SK-N-SH treated with all-trans-retinoic acid at 6 μM for 48 hours (cell line): Measurements from ENCODE around the gene ARHGAP28.

Source experiments
- ARNTL ChIP-seq: fragments of 450-650 bp; formaldehyde crosslinking; IDR thresholded peaks from 2 replicates; pipeline ENCODE4 v1.5.0; 2020; ENCODE audit warnings: low read depth, mild to moderate bottlenecking, moderate library complexity, borderline replicate concordance
- CSDC2 ChIP-seq: fragments of 250-450 bp; sonication (Bioruptor Pico); IDR thresholded peaks from 2 replicates; pipeline ENCODE4 v1.5.0; 2020; ENCODE audit warnings: mild to moderate bottlenecking, moderate library complexity
- PPARA ChIP-seq: fragments of 250-450 bp; sonication (Bioruptor Pico); IDR thresholded peaks from 2 replicates; pipeline ENCODE4 v1.5.0; 2020; ENCODE audit warnings: mild to moderate bottlenecking, borderline replicate concordance
- RARB ChIP-seq: fragments of 250-450 bp; sonication (Bioruptor Pico); IDR thresholded peaks from 2 replicates; pipeline ENCODE4 v1.8.0; 2021; ENCODE audit warnings: mild to moderate bottlenecking, moderate library complexity
- SNAI2 ChIP-seq: fragments of 250-450 bp; sonication (Bioruptor Pico); IDR thresholded peaks from 2 replicates; pipeline ENCODE4 v1.5.0; 2020; ENCODE audit warnings: mild to moderate bottlenecking, moderate library complexity
- TOX ChIP-seq: fragments of 250-450 bp; sonication (Bioruptor Pico); IDR thresholded peaks from 2 replicates; pipeline ENCODE4 v1.8.0; 2021; ENCODE audit warnings: mild to moderate bottlenecking, moderate library complexity, borderline replicate concordance
- ZFP3 ChIP-seq: fragments of 250-450 bp; sonication (Bioruptor Pico); IDR thresholded peaks from 2 replicates; pipeline ENCODE4 v1.5.0; 2020; ENCODE audit warnings: mild to moderate bottlenecking, moderate library complexity
- ZFP30 ChIP-seq: fragments of 450-650 bp; formaldehyde crosslinking; IDR thresholded peaks from 2 replicates; pipeline ENCODE4 v1.5.0; 2022; ENCODE audit warnings: mild to moderate bottlenecking, moderate library complexity
- ZNF565 ChIP-seq: fragments of 450-650 bp; formaldehyde crosslinking; conservative IDR thresholded peaks from 2 replicates; pipeline ENCODE4 v1.5.0; 2020; ENCODE audit warnings: low read depth, mild to moderate bottlenecking, moderate library complexity
- ZNF8 ChIP-seq: fragments of 450-650 bp; formaldehyde crosslinking; IDR thresholded peaks from 2 replicates; pipeline ENCODE4 v1.5.0; 2020; ENCODE audit warnings: mild to moderate bottlenecking, moderate library complexity
- TF ChIP-seq, protein P1 (sequence below): fragments of 250-450 bp; sonication (Bioruptor Pico); IDR thresholded peaks from 2 replicates; pipeline ENCODE4 v1.8.0; 2021; ENCODE audit warnings: low read depth, mild to moderate bottlenecking, moderate library complexity, borderline replicate concordance
- TF ChIP-seq, protein P2 (sequence below): fragments of 250-450 bp; sonication (Bioruptor Pico); IDR thresholded peaks from 2 replicates; pipeline ENCODE4 v1.5.1; 2020; ENCODE audit warnings: low read depth, mild to moderate bottlenecking, moderate library complexity
- TF ChIP-seq, protein P3 (sequence below): fragments of 250-450 bp; sonication (Bioruptor Pico); IDR thresholded peaks from 2 replicates; pipeline ENCODE4 v1.8.0; 2020; ENCODE audit warnings: mild to moderate bottlenecking, moderate library complexity, borderline replicate concordance

DNA sequence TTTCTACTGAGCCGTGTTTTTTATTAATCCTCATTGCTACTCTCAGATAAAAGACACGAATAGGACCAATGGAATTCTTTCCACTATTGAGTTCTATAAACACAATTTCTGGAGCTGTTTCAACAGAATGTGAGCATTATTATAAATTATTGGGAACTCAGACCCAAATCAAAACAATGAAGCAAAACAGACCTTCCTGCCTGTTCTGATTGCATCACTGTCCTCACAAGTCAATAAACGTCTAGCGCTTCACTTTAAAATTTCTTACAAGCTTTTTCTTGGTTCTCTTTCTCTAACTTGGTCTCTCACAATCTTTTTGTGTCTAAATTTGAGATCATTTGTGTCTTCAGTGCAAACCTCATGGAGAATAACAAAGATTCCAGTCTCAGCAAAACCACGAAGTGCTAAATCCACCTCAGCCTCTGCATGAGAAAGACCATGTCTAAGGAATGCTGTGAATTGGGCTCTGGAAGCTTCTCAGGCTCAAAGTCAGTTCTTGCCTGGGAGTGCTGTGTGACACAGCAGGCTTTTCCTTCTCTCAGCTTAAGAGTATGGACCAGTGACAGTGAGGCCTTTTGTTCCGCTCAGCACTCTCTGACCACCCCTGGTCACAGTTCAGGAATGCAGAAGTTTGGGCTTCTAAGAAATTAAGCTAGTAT is 22.8 kb downstream of the ARHGAP28 start:
- TF ChIP-seq ZNF8 (CRISPR knock-in tag) (no peak), CSDC2 (no peak), ZFP30 (CRISPR knock-in tag) (no peak), TOX (CRISPR knock-in tag) (no peak), SNAI2 (CRISPR knock-in tag) (no peak), RARB (CRISPR knock-in tag) (no peak), ARNTL (no peak), ZFP3 (no peak), ZNF565 (CRISPR knock-in tag) (no peak), PPARA (CRISPR knock-in tag) (no peak)
- TF ChIP-seq, protein P1, sequence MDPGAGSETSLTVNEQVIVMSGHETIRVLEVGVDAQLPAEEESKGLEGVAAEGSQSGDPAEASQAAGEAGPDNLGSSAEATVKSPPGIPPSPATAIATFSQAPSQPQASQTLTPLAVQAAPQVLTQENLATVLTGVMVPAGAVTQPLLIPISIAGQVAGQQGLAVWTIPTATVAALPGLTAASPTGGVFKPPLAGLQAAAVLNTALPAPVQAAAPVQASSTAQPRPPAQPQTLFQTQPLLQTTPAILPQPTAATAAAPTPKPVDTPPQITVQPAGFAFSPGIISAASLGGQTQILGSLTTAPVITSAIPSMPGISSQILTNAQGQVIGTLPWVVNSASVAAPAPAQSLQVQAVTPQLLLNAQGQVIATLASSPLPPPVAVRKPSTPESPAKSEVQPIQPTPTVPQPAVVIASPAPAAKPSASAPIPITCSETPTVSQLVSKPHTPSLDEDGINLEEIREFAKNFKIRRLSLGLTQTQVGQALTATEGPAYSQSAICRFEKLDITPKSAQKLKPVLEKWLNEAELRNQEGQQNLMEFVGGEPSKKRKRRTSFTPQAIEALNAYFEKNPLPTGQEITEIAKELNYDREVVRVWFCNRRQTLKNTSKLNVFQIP (CRISPR knock-in tag): no peak; the same call in 1 of the 2 replicates
- TF ChIP-seq, protein P2, sequence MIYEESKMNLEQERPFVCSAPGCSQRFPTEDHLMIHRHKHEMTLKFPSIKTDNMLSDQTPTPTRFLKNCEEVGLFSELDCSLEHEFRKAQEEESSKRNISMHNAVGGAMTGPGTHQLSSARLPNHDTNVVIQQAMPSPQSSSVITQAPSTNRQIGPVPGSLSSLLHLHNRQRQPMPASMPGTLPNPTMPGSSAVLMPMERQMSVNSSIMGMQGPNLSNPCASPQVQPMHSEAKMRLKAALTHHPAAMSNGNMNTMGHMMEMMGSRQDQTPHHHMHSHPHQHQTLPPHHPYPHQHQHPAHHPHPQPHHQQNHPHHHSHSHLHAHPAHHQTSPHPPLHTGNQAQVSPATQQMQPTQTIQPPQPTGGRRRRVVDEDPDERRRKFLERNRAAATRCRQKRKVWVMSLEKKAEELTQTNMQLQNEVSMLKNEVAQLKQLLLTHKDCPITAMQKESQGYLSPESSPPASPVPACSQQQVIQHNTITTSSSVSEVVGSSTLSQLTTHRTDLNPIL: no peak
- TF ChIP-seq, protein P3, sequence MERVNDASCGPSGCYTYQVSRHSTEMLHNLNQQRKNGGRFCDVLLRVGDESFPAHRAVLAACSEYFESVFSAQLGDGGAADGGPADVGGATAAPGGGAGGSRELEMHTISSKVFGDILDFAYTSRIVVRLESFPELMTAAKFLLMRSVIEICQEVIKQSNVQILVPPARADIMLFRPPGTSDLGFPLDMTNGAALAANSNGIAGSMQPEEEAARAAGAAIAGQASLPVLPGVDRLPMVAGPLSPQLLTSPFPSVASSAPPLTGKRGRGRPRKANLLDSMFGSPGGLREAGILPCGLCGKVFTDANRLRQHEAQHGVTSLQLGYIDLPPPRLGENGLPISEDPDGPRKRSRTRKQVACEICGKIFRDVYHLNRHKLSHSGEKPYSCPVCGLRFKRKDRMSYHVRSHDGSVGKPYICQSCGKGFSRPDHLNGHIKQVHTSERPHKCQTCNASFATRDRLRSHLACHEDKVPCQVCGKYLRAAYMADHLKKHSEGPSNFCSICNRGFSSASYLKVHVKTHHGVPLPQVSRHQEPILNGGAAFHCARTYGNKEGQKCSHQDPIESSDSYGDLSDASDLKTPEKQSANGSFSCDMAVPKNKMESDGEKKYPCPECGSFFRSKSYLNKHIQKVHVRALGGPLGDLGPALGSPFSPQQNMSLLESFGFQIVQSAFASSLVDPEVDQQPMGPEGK (CRISPR knock-in tag): no peak
